OCI-LY7 (cell line): ENCODE measurements around the gene ABHD17A. TPM values are rescaled to one million over a fixed set of nuclear protein-coding genes. Genes with fewer than 3 reads are reported as not detected.
"Not testable (repeated sequence)": the region's sequence is repeated elsewhere in the genome, so short reads cannot be mapped to it uniquely, and the experiment has no call there.

ENCODE experiments used
- Bru-seq: library from RNA; stranded (reverse); fragments of 400-500 nt; gene quantifications from one replicate; lab custom pipeline; 2021; lab: Mats Ljungman, UMichigan
- BruChase-seq, 2 experiments: library from RNA; stranded (reverse); fragments of 400-500 nt; gene quantifications; one replicate each; lab custom pipeline; 2021; lab: Mats Ljungman, UMichigan
- BruUV-seq: library from RNA; stranded (reverse); fragments of 400-500 nt; replicated peaks from 2 replicates; lab custom pipeline; 2021; lab: Mats Ljungman, UMichigan
- CTCF ChIA-PET: fragments of 300-600 bp; sonication (Branson Sonifier 250); formaldehyde crosslinking; loops from one replicate; lab custom pipeline; 2022; ENCODE audit warnings: antibody characterized with exemption; ENCODE audit not compliant: unreplicated experiment; lab: Charles Lee
- POLR2A ChIA-PET: fragments of 300-600 bp; sonication (Branson Sonifier 250); formaldehyde crosslinking; loops from one replicate; lab custom pipeline; 2022; ENCODE audit warnings: antibody characterized with exemption; lab: Charles Lee
- DNase-seq: peaks from one replicate; pipeline ENCODE4 v3.0.0-alpha.2; 2015; ENCODE audit warnings: low spot score
- H2AFZ ChIP-seq: fragments of 200-600 bp; sonication (generic), shearing (Covaris generic); 2 replicates; pipeline ENCODE4 v1.6.1; 2014; ENCODE audit warnings: mild to moderate bottlenecking, antibody characterized with exemption, low read length, moderate library complexity
- H3K27ac ChIP-seq: fragments of 200-600 bp; sonication (generic); 2 replicates; pipeline ENCODE4 v1.5.1; 2014; ENCODE audit warnings: mixed run types, low read depth, mild to moderate bottlenecking, moderate library complexity, low read length, inconsistent platforms; ENCODE audit not compliant: poor library complexity, severe bottlenecking
- H3K36me3 ChIP-seq: fragments of 200-600 bp; sonication (generic); 2 replicates; pipeline ENCODE4 v1.6.1; 2014; ENCODE audit warnings: mild to moderate bottlenecking, antibody characterized with exemption, low read length, moderate library complexity, mixed read lengths; ENCODE audit not compliant: insufficient read depth
- H3K4me1 ChIP-seq: fragments of 200-600 bp; sonication (generic); 2 replicates; pipeline ENCODE4 v1.5.1; 2014; ENCODE audit warnings: mild to moderate bottlenecking, low read length; ENCODE audit not compliant: insufficient read depth, poor library complexity, severe bottlenecking
- H3K4me2 ChIP-seq: fragments of 200-600 bp; sonication (generic); 2 replicates; pipeline ENCODE4 v1.6.1; 2014; ENCODE audit warnings: mild to moderate bottlenecking, low read length
- H3K4me3 ChIP-seq: fragments of 200-600 bp; sonication (generic); 2 replicates; pipeline ENCODE4 v1.5.1; 2014; ENCODE audit warnings: mild to moderate bottlenecking, low read depth, low read length; ENCODE audit not compliant: poor library complexity, severe bottlenecking
- H3K79me2 ChIP-seq: fragments of 200-600 bp; sonication (generic); 2 replicates; pipeline ENCODE4 v1.6.1; 2016; ENCODE audit warnings: low read depth, mild to moderate bottlenecking, low read length, moderate library complexity, mixed read lengths; ENCODE audit not compliant: insufficient read depth
- H3K9me2 ChIP-seq: fragments of 200-600 bp; sonication (generic); 2 replicates; pipeline ENCODE4 v1.6.1; 2016; ENCODE audit warnings: mild to moderate bottlenecking, low read length, mixed read lengths; ENCODE audit not compliant: insufficient read depth
- H3K9me3 ChIP-seq: fragments of 200-600 bp; sonication (generic); 2 replicates; pipeline ENCODE4 v1.6.1; 2014; ENCODE audit warnings: mild to moderate bottlenecking, mixed run types, low read length, mixed read lengths
- H4K20me1 ChIP-seq: fragments of 200-600 bp; sonication (generic); 2 replicates; pipeline ENCODE4 v1.6.1; 2014; ENCODE audit warnings: mild to moderate bottlenecking, antibody characterized with exemption, low read length, moderate library complexity, mixed read lengths; ENCODE audit not compliant: insufficient read depth
- CTCF ChIP-seq: fragments of 200-600 bp; sonication (generic); conservative IDR thresholded peaks from 2 replicates; pipeline ENCODE4 v1.5.1; 2014; ENCODE audit warnings: mild to moderate bottlenecking, antibody characterized with exemption, low read length, moderate library complexity, mixed read lengths
- EZH2phosphoT487 ChIP-seq: fragments of 200-600 bp; sonication (generic); IDR thresholded peaks from 2 replicates; pipeline ENCODE4 v1.6.1; 2018; ENCODE audit warnings: low read depth, borderline replicate concordance, mild to moderate bottlenecking, mixed run types, antibody characterized with exemption, low read length, moderate library complexity, mixed read lengths
- intact Hi-C: fragments of 100-400 bp; cut with micrococcal nuclease; formaldehyde crosslinking; loops from one replicate; pipeline ENCODE4 v1.10.0; 2022; ENCODE audit not compliant: unreplicated experiment
- long read RNA-seq: library from polyadenylated mRNA; stranded (forward); transcript quantifications from one replicate; pipeline ENCODE4 v2.0.0, GENCODE V29; 2022
- total RNA-seq, 2 experiments: library from RNA; depleted of rRNA in 1 of 2; stranded (reverse); fragments of >200 nt in 1 of 2; shearing (Covaris generic) in 1 of 2; gene quantifications; 2 replicates each; pipeline ENCODE4 v1.2.3, GENCODE V29; 2014 to 2022

The ABHD17A gene
- total RNA-seq (2014; rRNA removed; shearing (Covaris generic)) (98.7 and 130 TPM in 2 replicates), total RNA-seq (2022) (64.2 and 71.3 TPM in 2 replicates), Bru-seq, nascent RNA (percentile 51 among the genes with signal in this experiment), BruChase-seq, experiment 1, labeled RNA remaining after a 6-hour chase (percentile 73 among the genes with signal in this experiment), BruChase-seq, experiment 2, labeled RNA remaining after a 2-hour chase (percentile 71 among the genes with signal in this experiment)
- long read RNA-seq, full-length matches to known transcripts = 157 of 206 reads
- long read RNA-seq, partial matches to known transcripts = 22 of 206 reads
- long read RNA-seq, other reads (novel, unspliced or antisense) = 27 of 206 reads

DNA sequence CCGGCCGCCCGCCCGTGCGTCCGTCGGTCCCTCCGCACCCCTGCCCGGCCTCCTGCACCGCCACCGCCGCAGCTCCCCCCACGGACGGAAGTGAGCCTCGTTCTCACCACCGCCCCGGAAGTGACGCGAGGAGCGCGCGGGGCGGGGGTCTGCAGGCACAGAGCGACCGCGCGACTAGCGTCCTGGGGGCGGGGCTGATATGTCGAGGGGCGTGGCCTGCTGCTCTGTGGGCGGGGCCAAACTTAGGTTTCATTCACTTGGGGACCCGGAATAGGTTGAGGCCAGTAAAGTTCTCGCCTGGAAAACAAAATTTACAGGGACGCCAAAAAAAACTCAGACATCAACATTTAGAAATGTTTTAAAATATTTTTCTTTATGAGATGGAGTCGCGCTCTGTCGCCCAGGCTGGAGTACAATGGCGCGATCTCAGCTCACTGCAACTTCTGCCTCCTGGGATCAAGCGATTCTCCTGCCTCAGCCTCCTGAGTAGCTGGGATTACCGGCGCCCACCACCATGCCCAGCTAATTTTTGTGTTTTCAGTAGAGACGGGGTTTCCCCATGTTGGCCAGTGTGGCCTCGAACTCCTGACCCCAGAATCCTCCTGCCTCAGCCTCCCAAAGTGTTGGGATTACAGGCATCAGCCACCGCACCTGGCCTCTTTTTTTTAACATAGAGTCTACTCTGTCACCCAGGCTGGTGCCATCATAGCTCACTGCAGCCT, at the start of gene ABHD17A:
Gene ABHD17A, minus strand, starts transcription at position 99 of the 722 bp plus-strand sequence. CDS start 3,930 bp downstream, outside the sequence.
- BruUV-seq, H4K20me1 ChIP-seq, H3K36me3 ChIP-seq, intact Hi-C loops, H3K9me3 ChIP-seq, H3K9me2 ChIP-seq: not testable (repeated sequence)
- CTCF ChIA-PET = interaction anchor here (0.5 kb wide), 1 partner anchor 15 kb away, joined by 5 read pairs; no protein-coding TSS in a partner anchor
- Histone ChIP-seq H3K4me1 (peaks cover 37% of the 10 kb centered on the region), H3K4me2 (peak within 1 kb of the TSS; percentile 98), H3K79me2 (peaks cover 35% of the 10 kb centered on the region), H3K4me3 (peak within 1 kb of the TSS; percentile 98), H2AFZ (peak within 1 kb of the TSS; percentile 52; the same call in 1 of the 2 replicates), H3K27ac (peak within 1 kb of the TSS; percentile 71)
- DNase-seq = peak; percentile 98
- POLR2A ChIA-PET = interaction anchor here (0.6 to 1.2 kb wide), 3 partner anchors 9 to 19 kb away, joined by 3 read pairs; no protein-coding TSS in a partner anchor

- ChIA-PET POLR2A (no interaction called here), CTCF (no interaction called here)
- no peak overlapping the region for H2AFZ ChIP-seq
- no peak overlapping the region for H3K4me2 ChIP-seq
- TF ChIP-seq CTCF (no peak), EZH2phosphoT487 (no peak)
- DNase-seq = no peak
- intact Hi-C loops = no loop called here
- no TSS peak for BruUV-seq
- H3K9me3 ChIP-seq = peaks cover 6% of the 10 kb centered on the region
- H3K9me2 ChIP-seq = no peaks in the 10 kb centered on the region
- H3K79me2 ChIP-seq = no peaks in the 10 kb centered on the region
- no peaks in the 10 kb centered on the region for H4K20me1 ChIP-seq
- H3K27ac ChIP-seq = no peak overlapping the region
- H3K36me3 ChIP-seq = no peaks in the 10 kb centered on the region
- no peak overlapping the region for H3K4me3 ChIP-seq
- peaks cover 11% of the 10 kb centered on the region for H3K4me1 ChIP-seq
Measured at GRCh38 chr19:1933942-1934341, 48.6 kb upstream of the ABHD17A start.

DNA sequence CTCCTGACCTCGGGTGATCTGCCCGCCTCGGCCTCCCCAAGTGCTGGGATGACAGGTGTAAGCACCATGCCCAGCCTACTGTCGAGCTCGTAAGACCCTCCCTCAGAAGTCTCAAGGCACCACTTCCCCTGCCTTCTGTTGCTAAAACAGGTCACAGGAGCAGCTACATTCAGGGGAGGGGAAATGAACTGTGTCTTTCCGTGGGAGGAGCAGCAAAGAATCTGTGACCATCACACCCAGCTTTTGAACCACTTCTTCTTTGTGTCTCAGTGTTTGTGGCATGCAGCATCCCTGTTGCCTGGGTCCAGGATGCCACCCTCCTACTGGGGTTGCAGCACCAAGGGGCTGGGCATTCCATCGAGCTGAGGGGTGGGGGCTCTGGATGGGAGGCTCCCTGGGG, 47.9 kb upstream of the ABHD17A start:
- no peak for DNase-seq
- Histone ChIP-seq H3K4me2 (no peak overlapping the region), H2AFZ (no peak overlapping the region), H3K9me2 (no peaks in the 10 kb centered on the region), H4K20me1 (no peaks in the 10 kb centered on the region), H3K27ac (no peak overlapping the region), H3K4me1 (peaks cover 13% of the 10 kb centered on the region), H3K36me3 (no peaks in the 10 kb centered on the region), H3K4me3 (no peak overlapping the region), H3K79me2 (no peaks in the 10 kb centered on the region), H3K9me3 (peaks cover 6% of the 10 kb centered on the region)
- no TSS peak for BruUV-seq
- no peak for TF ChIP-seq EZH2phosphoT487
- no peak for TF ChIP-seq CTCF
- ChIA-PET POLR2A (no interaction called here), CTCF (no interaction called here)
- intact Hi-C loops = no loop called here
